ENCODE data around the gene CHDH.

GRCh38 chr3:53844262-53845102 lies 1.7 kb downstream of the CHDH start:
- TF ChIP-seq EZH2 (IDR thresholded peaks at IDR 0.05): no peak
- TF ChIP-seq POLR2AphosphoS5 (IDR thresholded peaks at IDR 0.05; ENCODE audit: borderline replicate concordance, low read depth, low read length): no peak
- no peak for TF ChIP-seq FOXP2 (optimal IDR thresholded peaks at IDR 0.05; ENCODE audit: control extremely low read depth, extremely low read length, insufficient read depth)
